MCF 10A (cell line): ENCODE results near the gene FGF14. TPM values are rescaled to one million over a fixed set of nuclear protein-coding genes. Genes with fewer than 3 reads are reported as not detected.

Source experiments
- BruUV-seq: library from RNA; stranded (reverse); fragments of 400-500 nt; replicated peaks from 2 replicates; lab custom pipeline; 2021; lab: Mats Ljungman, UMichigan
- CTCF ChIA-PET: fragments of 300-600 bp; sonication (Branson Sonifier 250); formaldehyde crosslinking; extraction: SDS; loops from one replicate; lab custom pipeline; 2021; ENCODE audit warnings: antibody characterized with exemption, inconsistent platforms; lab: Yijun Ruan, JAX
- POLR2A ChIA-PET: fragments of 300-600, 350-650 bp; sonication (Branson Sonifier 250); formaldehyde crosslinking; extraction: SDS; loops from one replicate; lab custom pipeline; 2020; ENCODE audit warnings: antibody characterized with exemption, inconsistent platforms; lab: Yijun Ruan, JAX
- DNase-seq: peaks from one replicate; pipeline ENCODE4 v3.0.0-alpha.2; 2018; ENCODE audit not compliant: unreplicated experiment
- H3K27ac Mint-ChIP-seq: one replicate; pipeline ENCODE4 v1.8.0; 2022; ENCODE audit warnings: mild to moderate bottlenecking, low read depth, mixed read lengths; ENCODE audit not compliant: unreplicated experiment
- H3K27me3 Mint-ChIP-seq: one replicate; pipeline ENCODE4 v1.8.0; 2022; ENCODE audit warnings: mixed read lengths; ENCODE audit not compliant: insufficient read depth, unreplicated experiment
- H3K36me3 Mint-ChIP-seq: one replicate; pipeline ENCODE4 v1.8.0; 2022; ENCODE audit warnings: mild to moderate bottlenecking, moderate library complexity, mixed read lengths; ENCODE audit not compliant: insufficient read depth, unreplicated experiment
- H3K4me1 Mint-ChIP-seq: one replicate; pipeline ENCODE4 v1.8.0; 2022; ENCODE audit warnings: mixed read lengths; ENCODE audit not compliant: insufficient read depth, unreplicated experiment
- H3K4me3 Mint-ChIP-seq: one replicate; pipeline ENCODE4 v1.8.0; 2022; ENCODE audit warnings: mild to moderate bottlenecking, moderate library complexity, mixed read lengths; ENCODE audit not compliant: unreplicated experiment
- H3K9me3 Mint-ChIP-seq: one replicate; pipeline ENCODE4 v1.8.0; 2022; ENCODE audit warnings: mixed read lengths; ENCODE audit not compliant: unreplicated experiment
- intact Hi-C: fragments of 100-400 bp; cut with micrococcal nuclease; formaldehyde crosslinking; loops from 2 replicates; pipeline ENCODE4 v1.14.1; 2022
- total RNA-seq: library from RNA; stranded (reverse); gene quantifications from 2 replicates; pipeline ENCODE4 v1.2.3, GENCODE V29; 2022
- TF ChIP-seq, protein P1 (sequence below): fragments of 200-600 bp; IDR thresholded peaks from one replicate; pipeline ENCODE4 v1.8.0; 2022; ENCODE audit warnings: antibody characterized with exemption, mild to moderate bottlenecking; ENCODE audit not compliant: unreplicated experiment

The FGF14 gene
- total RNA-seq, 1 experiment from 2014 or later = not detected

DNA sequence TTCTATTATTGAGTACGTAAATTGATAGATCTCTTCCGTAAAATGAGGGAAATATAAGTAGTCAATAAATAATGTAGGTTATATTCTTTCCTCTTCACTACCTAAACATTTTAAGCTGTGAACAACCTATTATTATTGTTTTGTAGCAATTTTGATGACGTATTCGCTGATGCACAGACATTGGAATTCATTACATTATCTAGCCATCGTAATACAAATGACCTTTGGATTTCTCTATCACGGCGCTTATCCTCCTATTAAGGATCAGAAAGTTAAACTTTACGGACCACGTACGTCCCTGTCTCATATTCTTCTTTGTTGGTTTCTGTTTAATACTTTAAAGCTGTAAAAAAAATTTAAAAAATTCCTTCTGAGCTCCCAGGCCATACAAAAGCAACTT, 684.5 kb downstream of the FGF14 start:
- intact Hi-C loops = no loop called here
- no peaks in the 10 kb centered on the region for H3K4me1 Mint-ChIP-seq
- no peak overlapping the region for H3K4me3 Mint-ChIP-seq
- H3K27me3 Mint-ChIP-seq = no peaks in the 10 kb centered on the region
- no peak overlapping the region for H3K27ac Mint-ChIP-seq
- BruUV-seq = no TSS peak
- no peak for DNase-seq
- TF ChIP-seq, protein P1, sequence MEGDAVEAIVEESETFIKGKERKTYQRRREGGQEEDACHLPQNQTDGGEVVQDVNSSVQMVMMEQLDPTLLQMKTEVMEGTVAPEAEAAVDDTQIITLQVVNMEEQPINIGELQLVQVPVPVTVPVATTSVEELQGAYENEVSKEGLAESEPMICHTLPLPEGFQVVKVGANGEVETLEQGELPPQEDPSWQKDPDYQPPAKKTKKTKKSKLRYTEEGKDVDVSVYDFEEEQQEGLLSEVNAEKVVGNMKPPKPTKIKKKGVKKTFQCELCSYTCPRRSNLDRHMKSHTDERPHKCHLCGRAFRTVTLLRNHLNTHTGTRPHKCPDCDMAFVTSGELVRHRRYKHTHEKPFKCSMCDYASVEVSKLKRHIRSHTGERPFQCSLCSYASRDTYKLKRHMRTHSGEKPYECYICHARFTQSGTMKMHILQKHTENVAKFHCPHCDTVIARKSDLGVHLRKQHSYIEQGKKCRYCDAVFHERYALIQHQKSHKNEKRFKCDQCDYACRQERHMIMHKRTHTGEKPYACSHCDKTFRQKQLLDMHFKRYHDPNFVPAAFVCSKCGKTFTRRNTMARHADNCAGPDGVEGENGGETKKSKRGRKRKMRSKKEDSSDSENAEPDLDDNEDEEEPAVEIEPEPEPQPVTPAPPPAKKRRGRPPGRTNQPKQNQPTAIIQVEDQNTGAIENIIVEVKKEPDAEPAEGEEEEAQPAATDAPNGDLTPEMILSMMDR = no peak
- H3K9me3 Mint-ChIP-seq = no peaks in the 10 kb centered on the region
- POLR2A ChIA-PET = interaction anchor here (1.8 kb wide), 1 partner anchor 11 kb away, joined by 7 read pairs; no protein-coding TSS in a partner anchor
- no peaks in the 10 kb centered on the region for H3K36me3 Mint-ChIP-seq
- CTCF ChIA-PET = interaction anchor here (0.8 kb wide), 2 partner anchors 11 to 49 kb away, joined by 3 to 7 read pairs; no protein-coding TSS in a partner anchor

GRCh38 chr13:101714195-101714594, 687.7 kb downstream of the FGF14 start:
- intact Hi-C loops = no loop called here
- ChIA-PET CTCF (no interaction called here), POLR2A (no interaction called here)
- H3K27ac Mint-ChIP-seq = no peak overlapping the region
- H3K36me3 Mint-ChIP-seq = no peaks in the 10 kb centered on the region
- TF ChIP-seq, protein P1 = no peak
- no TSS peak for BruUV-seq
- no peaks in the 10 kb centered on the region for H3K27me3 Mint-ChIP-seq
- no peak for DNase-seq
- no peaks in the 10 kb centered on the region for H3K9me3 Mint-ChIP-seq
- no peak overlapping the region for H3K4me3 Mint-ChIP-seq
- no peaks in the 10 kb centered on the region for H3K4me1 Mint-ChIP-seq

DNA sequence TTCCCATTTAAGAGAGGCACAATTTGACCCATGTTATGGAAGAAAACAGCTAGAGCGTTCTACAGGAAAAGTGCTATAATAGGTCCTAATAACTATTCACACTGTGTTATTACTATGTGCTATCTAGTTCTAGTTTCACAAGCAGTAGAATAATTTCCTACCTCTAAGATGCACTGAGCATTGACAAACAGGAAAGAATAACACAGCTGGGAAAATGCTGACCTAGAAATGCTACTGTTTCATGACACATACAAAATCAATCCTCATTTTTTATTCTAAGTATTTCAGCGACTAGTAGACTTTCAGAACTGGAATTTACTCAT, 689.9 kb downstream of the FGF14 start:
- Mint-ChIP-seq H3K4me1 (peaks cover 12% of the 10 kb centered on the region), H3K27ac (no peak overlapping the region), H3K4me3 (no peak overlapping the region), H3K36me3 (no peaks in the 10 kb centered on the region), H3K9me3 (no peaks in the 10 kb centered on the region), H3K27me3 (no peaks in the 10 kb centered on the region)
- ChIA-PET CTCF (no interaction called here), POLR2A (no interaction called here)
- TF ChIP-seq, protein P1 = no peak
- intact Hi-C loops = no loop called here
- DNase-seq = no peak
- no TSS peak for BruUV-seq

DNA sequence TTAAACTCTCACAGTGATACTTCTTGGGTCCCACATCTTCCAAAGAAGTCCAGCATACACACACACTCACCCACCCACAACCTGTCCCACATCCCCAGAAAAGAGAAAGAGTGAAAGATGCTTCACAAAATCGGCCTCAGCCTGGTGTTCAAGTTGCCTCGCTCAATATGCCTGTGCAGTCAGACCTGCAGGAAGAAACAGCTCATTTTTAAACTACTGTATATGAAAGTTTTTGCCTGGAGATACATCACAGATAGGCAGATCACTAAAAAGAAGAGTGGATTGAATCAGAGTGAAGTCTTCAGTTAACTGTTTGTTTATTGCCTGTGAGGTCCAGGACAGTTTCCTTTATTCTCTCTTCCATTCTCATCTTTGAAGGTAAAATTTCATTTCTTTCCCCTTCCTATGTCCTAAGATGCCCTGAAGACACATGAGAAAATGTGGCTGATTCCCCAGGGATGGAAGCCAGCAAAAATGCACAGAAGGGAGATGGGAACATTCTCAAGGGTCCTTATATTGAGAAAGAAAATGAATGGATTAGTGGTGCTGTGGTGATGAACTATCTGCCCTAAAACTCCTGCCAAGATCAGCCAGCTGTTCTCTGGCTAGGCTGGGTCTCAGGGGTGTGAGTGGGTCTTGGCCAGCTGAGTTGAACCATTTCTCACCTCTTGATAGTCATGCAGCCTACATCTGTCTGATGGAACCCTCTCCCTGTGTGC, 690.4 kb downstream of the FGF14 start:
- CTCF ChIA-PET = no interaction called here
- BruUV-seq = no TSS peak
- TF ChIP-seq, protein P1 = no peak
- Mint-ChIP-seq H3K4me3 (no peak overlapping the region), H3K4me1 (peaks cover 17% of the 10 kb centered on the region), H3K27ac (no peak overlapping the region), H3K36me3 (no peaks in the 10 kb centered on the region), H3K27me3 (no peaks in the 10 kb centered on the region), H3K9me3 (no peaks in the 10 kb centered on the region)
- POLR2A ChIA-PET = no interaction called here
- DNase-seq = no peak
- intact Hi-C loops = no loop called here
